ENCODE measurements around the gene XRRA1. TPM values are rescaled to one million over a fixed set of nuclear protein-coding genes. Genes with fewer than 3 reads are reported as not detected.
"Not testable (repeated sequence)": the region's sequence is repeated elsewhere in the genome, so short reads cannot be mapped to it uniquely, and the experiment has no call there.

Gene XRRA1, protein sequence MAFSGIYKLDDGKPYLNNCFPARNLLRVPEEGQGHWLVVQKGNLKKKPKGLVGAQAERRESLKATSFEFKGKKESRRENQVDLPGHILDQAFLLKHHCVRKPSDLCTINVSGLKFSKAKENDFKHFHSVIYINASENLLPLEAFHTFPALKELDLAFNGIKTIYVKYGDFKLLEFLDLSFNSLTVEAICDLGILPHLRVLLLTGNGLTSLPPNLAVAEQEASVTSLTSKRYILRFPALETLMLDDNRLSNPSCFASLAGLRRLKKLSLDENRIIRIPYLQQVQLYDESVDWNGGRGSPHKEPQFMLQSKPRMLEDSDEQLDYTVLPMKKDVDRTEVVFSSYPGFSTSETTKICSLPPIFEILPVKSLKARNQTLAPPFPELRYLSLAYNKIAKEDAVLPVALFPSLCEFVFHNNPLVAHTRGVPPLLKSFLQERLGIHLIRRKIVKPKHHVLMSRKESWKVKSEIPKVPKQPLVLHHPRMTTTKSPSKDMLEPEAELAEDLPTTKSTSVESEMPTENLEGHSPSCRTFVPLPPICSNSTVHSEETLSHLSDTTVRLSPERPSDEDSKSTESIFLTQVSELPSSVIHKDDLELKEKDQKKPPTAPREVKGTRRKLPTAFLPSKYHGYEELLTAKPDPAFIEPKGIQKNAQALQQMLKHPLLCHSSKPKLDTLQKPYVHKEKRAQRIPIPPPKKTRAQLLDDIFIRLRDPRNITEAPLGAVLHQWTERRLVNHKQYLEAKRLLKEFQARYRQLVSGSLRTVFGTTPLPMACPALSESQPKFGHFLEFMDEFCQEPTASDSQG
- 10 to 100 TPM in 2 of 3 donors, 1 to 10 TPM in 1; 7.4 to 13.6 (median 13.0) TPM for polyA plus RNA-seq (ENCODE audit: insufficient read length in 3 of 3)

DNA sequence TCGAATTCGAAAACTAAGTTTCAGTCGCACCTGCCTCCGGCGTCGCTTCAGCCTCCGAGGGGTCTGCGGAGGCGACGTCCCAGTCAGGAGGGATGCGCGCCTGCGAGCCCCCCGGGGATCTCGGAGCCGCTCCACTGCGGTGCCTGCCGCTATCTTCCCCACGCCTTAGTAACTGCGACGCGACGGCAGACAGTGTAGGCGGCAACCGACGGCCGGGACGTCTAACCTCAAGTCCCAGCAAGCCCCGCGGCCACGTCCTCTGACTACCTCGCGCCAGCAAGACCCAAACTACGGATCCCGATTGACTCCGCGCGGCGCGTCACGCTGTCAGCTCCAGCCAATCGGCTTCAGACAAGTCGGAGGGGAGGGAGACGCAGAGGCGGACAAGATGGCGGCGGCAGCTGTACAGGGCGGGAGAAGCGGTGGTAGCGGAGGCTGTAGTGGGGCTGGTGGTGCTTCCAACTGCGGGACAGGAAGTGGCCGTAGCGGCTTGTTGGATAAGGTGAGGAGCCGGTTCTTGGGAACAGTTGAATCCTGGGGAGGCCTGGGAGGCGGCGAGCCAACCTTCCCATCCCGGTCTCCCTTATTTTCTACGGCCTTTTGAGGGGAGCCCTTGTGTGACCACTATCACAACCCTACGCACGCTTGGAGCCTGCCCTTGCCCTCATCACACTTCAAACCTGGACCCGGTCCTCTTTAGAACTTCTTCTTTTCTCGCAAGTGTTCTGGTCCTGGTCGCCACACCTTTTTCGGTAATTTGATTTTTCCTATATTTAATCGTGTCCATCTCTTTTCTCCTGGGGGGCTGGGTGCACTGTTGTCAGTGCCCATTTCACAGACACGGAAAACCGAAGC is at the start of gene XRRA1, which contains the start of gene SPCS2:
Gene XRRA1, minus strand, starts transcription at position 194 of the 855 bp plus-strand sequence. CDS start 8,213 bp downstream, outside the sequence.
Gene SPCS2, plus strand, starts transcription at position 369 of the 855 bp plus-strand sequence. Its CDS starts 20 bp downstream, at position 389.
- peak; percentile 91 to 94 (median 91) for DNase-seq (ENCODE audit: low read depth in 3 of 3, low spot score in 2 of 3)

DNA sequence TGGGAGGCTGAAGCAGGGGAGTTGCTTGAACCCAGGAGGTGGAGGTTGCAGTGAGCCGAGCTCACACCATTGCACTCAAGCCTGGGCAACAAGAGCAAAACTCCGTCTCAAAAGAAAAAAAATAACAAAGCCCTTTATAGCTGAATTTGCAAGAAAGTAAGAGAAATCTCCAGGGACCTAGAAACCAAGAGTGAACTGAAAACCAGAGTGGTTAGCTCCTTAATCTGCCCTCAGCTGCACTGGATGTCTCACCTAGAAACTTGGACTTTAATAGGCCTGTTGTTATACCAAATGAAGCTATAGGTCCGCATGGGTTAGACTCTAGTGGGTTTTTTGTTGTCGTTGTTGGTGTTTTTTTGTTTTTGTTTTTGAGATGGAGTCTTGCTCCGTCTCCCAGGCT is 44.0 kb upstream of the XRRA1 start:
- no peak for DNase-seq (ENCODE audit: low read depth in 3 of 3, low spot score in 2 of 3)

DNA sequence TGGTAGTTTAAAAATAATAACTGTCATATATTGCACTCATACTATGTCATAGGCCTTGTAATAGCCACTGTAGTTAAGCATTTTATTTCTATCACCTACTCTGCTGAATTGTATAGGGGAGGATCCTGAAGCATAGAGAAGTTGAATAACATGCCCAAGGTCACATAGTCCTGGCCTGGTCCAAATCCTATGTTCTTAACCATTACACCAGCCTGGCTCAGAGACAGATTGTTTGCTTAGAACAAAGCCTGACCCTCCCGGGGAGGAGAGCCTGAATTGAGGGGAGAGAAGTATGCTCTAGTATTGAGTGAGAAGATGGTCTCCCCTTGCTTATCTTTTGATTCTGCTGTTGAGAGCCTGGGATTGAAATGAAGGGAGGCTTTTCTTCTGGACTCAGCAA is 42.0 kb upstream of the XRRA1 start:
- DNase-seq (ENCODE audit: low read depth in 3 of 3, low spot score in 2 of 3), result no peak

DNA sequence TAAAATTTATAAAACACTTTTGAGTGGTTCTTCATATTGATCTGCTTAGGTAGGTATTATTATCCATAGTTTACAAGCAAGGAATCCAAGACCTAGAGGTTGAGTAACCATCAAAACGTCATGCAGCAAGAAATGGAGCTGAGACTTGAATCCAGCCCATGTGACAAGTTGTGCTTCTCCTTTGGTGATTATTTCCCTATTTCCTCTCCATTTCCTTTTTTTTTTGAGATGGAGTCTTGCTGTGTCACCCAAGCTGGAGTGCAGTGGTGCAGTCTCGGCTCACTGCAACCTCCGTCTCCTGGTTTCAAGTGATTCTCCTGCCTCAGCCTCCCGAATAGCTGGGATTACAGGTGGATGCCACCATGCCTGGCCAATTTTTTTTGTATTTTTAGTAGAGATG is 41.3 kb upstream of the XRRA1 start:
- DNase-seq (ENCODE audit: low read depth in 3 of 3, low spot score in 2 of 3), result not testable (repeated sequence)

DNA sequence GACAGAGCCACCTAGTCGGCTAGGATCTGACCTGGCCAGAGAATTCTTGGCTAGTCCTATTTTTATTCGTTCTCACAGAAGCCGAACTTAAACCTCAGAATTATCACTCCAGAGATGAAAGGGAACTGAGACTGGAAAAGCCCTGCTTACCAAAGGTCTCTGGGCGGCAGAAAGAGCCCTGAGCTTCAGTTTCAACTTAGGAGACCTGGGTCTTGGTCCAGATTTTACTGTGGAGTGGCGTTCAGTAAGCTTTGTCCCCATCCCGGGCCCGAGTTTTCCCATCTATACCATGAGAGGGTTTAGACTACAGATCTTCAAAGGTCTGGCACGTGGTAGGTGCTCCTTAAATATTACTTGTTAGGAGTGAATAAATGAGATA is 40.4 kb upstream of the XRRA1 start:
- peak in 1 of 3 donors; percentile 12 for DNase-seq (ENCODE audit: low read depth in 3 of 3, low spot score in 2 of 3)

DNA sequence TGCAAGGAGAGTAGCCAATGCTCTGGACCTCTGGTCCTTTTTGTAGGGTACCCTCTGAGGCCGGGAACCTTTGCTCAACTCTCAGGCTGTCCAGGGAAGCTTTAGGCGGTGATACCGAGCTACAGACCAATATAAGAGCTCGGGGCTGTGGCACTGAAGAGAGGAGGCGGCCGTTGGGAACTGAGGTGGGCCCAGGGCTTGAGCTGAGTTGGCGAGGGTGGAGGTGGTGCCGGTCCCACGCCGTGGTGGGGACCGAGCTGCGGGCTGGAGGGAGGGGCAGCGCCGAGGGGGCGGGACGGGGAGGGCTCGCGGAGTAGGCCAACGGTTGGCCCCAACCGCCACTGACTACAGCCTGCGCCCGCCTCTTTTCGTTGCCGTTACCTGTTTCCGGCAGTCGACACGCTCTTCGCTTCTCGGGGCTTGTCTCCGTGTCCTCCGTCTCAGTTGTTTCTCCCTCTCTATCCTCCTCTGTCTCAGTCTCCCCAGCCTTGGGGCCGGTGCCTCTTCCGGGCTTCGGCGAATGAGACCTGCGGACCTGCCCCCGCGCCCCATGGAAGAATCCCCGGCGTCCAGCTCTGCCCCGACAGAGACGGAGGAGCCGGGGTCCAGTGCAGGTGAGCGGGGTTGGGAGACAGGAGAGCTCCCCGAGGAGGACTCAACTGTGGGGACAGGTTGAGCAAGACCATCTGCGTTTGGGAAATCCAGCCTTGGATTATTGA is 39.8 kb upstream of the XRRA1 start, which contains the start of gene NEU3:
Gene NEU3, plus strand, starts transcription at position 393 of the 719 bp plus-strand sequence. Its CDS starts 128 bp downstream, at position 521.
- DNase-seq (ENCODE audit: low read depth in 3 of 3, low spot score in 2 of 3), result peak; percentile 36 to 40 (median 39)

DNA sequence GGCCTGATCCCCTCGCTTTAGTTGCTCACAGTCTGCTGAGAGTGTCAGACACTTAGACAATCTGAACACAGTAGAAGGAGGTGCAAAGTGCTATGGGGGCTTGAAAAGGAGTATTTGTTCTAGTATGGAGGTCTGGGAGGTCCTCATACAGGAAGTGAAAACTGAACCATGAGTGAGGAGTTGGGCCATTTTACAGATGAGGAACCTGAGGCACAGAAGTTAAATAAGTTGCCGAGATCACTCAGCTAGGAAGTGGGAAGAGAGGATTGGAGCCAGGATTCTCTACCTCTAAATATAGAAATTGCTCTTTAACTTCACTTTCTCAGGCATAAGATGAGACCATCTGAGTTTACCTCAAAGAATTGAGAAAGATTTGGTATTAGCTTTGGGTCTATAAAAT is 35.8 kb upstream of the XRRA1 start:
- no peak for DNase-seq (ENCODE audit: low read depth in 3 of 3, low spot score in 2 of 3)

DNA sequence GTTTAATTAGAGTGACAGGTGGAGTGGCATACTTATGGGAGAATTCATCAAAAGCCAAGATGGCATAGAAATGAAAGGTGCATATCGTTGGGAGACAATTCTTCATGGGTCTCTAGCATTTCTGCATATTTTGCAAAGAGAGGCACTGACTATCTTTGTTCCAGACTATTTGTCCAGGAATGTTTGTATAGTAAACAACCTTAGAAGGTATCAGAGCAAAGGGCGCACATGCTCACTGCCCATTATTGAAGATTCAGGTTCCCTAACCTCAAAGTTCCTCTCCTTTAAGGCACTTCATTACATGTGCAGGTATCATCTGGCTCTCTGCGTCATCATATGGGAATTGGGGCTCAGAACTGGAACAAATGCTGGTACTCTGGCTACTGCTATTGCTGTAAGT is 35.2 kb upstream of the XRRA1 start:
- no peak for DNase-seq (ENCODE audit: low read depth in 3 of 3, low spot score in 2 of 3)

DNA sequence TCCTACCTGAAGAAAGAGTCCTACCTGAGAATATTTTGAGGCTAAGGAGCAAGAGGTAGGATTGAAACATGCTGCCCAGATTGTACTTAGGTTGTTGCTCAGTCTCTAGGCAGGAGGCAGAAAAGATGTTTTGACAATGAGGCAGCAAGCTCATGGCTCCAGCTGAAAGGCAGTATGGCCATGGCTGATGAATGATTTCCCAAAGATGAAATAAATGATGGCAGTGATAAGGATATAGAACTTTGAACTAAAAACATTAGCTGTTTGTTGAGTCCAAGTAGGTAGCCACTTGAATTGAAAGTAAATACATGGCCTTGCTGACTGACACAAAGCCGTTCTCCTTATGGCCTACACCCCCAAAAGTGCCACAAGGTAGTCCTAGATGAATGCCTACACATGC is 33.0 kb upstream of the XRRA1 start:
- no peak for DNase-seq (ENCODE audit: low read depth in 3 of 3, low spot score in 2 of 3)

DNA sequence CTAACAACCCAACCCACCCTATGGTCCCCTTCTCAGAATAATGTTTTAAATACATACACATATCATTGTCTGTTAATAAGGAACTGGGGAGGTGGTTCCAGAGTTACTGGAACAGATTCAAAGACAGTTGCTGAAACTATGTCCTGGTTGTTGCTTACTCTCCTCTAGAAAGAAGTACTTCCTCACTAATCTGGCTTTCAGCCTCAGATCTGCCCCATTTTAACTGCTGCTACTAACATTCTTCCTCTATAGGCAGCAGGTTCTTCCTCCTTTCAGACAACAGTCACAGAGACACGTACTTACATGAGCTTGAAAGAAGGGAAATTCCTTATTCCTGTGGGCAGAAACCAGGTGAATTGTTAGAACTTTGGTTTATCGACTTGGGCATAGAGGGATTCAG is 31.7 kb upstream of the XRRA1 start:
- no peak for DNase-seq (ENCODE audit: low read depth in 3 of 3, low spot score in 2 of 3)

DNA sequence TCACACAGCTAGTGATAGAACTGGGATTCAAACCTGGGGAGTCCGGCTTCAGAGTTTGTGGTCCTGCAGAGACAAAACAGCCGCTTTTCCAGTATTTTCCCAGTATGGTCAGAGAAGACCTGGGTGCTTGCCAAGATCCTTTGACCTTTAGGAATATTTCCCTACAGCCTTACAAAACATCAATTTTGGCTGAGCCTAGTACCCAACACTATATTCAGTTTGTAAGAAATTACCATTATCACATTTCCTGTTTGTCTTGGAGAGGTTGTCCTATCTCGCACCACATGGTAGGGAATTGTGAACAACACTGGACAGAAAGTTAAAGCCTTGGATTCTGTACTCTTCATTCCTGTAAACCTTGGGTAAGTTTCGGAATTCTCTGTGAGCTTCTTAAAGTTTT is 29.1 kb upstream of the XRRA1 start:
- DNase-seq (ENCODE audit: low read depth in 3 of 3, low spot score in 2 of 3), result no peak

DNA sequence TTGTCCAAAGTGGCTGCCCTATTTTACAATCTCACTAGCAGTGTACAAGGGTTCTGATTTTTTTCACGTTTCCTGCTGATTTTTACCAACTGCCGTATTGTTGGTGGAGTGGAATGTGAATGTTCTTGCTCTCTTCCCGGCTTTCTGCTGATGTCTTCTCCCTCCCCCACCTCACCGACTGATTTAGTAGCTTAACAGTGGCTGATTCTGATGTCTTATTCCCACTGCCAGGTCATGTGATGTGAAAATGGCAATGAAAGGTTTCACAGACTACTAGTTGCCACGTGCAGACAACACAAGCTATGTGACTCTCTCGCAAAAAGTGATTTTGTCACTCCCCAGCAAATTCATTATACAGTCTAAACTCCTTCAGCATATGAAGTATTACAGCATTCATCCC is 22.5 kb upstream of the XRRA1 start:
- no peak for DNase-seq (ENCODE audit: low read depth in 3 of 3, low spot score in 2 of 3)

DNA sequence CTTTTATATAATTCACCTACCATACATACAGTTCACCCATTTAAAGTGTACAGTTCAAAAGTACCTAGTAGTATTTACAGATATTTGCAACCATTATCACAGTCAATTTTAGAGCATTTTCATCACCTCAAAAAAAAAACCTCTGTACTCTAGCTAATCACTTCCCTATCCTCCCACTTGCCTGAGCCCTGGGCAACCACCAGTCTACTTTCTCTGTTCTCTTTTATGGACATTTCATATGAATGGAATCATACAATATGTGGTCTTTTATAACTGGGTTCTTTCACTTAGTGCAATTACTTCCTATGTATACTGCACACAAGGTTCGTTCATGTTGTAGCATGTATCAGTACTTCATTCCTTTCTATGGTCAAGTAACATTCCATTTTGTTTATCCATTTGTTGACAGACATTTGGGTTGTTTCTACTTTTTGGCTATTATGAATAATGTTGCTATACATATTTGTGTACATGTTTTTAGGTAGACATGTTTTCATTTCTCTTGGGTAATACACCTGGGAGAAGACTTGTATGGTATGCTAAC is 22.0 kb upstream of the XRRA1 start:
- DNase-seq (ENCODE audit: low read depth in 3 of 3, low spot score in 2 of 3), result no peak

DNA sequence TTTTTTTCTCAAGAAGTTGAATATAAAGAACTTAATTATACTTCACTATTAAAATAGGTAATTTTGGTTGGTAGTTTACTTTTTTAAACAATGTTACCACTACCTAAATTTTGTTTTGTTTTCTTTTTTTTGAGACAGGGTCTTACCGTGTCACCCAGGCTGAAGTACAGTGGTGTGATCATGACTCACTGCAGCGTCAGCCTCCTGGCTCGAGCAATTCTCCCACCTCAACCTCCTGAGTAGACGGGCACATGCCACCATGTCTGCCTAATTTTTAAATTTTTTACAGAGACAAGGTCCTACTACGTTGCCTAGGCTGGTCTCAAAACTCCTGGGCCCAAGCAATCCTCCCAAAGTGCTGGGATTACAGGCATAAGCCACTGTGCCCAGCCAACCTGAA is 17.8 kb upstream of the XRRA1 start:
- DNase-seq (ENCODE audit: low read depth in 3 of 3, low spot score in 2 of 3), result no peak

DNA sequence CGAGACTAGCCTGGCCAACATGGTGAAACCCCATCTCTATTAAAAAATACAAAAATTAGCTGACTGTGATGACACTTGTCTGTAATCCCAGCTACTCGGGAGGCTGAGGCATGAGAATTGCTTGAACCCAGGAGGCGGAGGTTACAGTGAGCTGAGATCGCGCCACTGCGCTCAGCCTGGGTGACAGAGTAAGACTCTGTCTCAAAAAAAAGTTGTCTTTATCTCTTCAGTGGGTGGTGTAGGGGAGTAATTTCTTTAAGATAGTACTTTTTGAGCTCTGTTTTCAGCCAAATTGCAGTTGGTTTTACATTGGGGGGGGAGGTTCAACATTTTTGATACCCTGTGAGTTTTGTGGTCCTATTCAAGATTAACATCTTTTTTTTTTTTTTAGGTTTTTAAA is 11.2 kb upstream of the XRRA1 start:
- DNase-seq (ENCODE audit: low read depth in 3 of 3, low spot score in 2 of 3), result not testable (repeated sequence)

DNA sequence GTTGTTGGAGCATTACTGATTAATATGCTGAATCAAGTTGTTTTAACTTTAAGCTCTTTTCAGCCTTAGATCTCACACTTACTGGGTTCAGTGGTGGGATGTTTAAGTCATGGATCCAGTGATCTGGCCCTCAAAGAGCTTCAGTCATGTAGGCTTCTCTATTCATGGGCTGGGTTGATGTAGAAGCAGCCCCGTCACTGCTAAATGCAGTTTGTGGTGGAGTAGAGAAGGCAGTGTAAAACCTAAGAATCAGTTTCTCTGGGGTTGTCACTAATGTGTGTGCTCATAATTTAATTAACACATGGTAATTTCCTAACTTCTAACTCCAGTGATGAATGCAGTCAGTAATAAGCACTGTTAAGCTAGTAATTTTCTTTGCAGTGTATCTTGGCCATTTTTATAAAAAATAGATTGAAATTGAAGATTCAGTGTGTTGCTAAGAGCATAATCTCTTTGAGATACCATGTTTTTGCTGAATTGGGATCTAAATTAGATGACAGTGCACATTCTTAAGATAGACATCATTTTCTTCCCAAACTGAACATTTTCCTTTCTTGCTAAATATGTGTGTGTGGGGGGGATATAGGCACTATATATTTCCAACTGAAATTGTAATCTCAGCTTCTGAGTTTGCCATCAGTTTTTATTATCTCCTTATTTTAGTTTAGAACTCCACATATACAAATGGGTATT is 9.2 kb upstream of the XRRA1 start:
- DNase-seq (ENCODE audit: low read depth in 3 of 3, low spot score in 2 of 3), result no peak

DNA sequence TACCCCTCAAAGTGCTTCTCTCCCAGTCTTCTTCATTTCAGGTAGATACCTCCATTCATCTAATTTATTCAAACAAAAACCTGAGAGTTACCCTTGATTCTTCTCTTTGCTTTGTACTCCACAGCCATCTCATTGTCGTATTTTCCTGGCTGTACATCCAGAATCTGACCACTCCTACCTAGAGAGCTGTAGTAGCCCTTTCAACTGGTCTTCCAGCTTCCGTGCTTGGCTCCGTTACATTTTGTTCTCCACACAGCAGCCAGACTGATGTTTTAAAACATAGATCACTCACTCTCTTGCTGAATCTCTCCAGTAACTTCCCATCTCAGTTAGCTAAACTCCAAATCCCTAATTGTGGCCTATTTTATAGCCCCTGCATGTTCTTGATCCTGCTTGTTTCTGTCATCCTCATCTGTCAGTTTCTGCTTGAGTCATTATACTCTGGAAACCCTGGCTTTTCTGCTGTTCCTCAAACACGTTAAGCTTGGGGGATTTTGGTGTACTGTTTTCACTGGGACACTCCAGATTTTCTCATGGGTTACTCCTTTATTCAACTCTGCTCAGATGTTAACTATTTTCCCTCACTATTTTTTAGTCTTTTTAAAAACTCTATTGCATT is 7.6 kb upstream of the XRRA1 start:
- no peak for DNase-seq (ENCODE audit: low read depth in 3 of 3, low spot score in 2 of 3)

DNA sequence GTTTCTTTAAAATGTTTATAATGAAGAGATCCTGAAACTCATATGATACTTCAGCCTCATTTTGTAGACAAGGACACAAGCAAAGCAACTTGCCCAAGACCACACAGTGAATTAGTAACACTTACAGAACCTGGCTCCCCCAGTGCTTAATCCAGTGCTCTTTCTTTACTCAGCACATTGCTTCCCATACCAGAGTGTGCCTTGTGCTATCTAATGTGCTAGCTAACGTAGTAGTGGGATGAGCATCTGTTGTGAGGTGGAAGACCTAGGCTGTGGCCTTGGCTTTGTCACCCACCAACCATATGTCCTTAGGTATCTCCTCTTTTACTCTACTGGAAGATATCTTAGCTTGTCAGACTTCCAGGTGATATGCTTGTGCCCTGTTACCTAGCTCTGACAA is 5.3 kb upstream of the XRRA1 start:
- DNase-seq (ENCODE audit: low read depth in 3 of 3, low spot score in 2 of 3), result no peak

DNA sequence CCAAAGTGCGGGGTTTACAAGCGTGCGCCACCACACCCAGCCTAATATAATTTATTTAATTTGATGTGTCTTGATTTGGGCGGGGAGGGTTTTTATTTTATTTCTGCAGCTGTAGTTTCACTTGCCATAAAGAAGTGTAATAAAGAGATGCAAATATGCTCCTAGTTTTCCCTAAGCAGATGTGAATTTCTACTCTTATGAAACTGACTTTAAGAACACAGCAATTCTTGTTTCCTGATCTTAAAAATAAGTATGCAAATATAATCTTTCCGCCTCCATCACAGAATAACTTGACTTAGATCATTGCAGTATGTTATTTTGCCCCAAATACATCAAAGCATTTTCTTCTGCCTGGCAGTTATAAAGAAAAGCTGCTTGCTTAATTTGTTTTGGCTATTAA is 4.6 kb upstream of the XRRA1 start:
- no peak for DNase-seq (ENCODE audit: low read depth in 3 of 3, low spot score in 2 of 3)
